MCF 10A (cell line): ENCODE data around the gene ARHGAP25. TPM values are rescaled to one million over a fixed set of nuclear protein-coding genes. Genes with fewer than 3 reads are reported as not detected.

Experiments used
- BruUV-seq: library from RNA; stranded (reverse); fragments of 400-500 nt; replicated peaks from 2 replicates; lab custom pipeline; 2021; lab: Mats Ljungman, UMichigan
- CTCF ChIA-PET: fragments of 300-600 bp; sonication (Branson Sonifier 250); formaldehyde crosslinking; extraction: SDS; loops from one replicate; lab custom pipeline; 2021; ENCODE audit warnings: antibody characterized with exemption, inconsistent platforms; lab: Yijun Ruan, JAX
- POLR2A ChIA-PET: fragments of 300-600, 350-650 bp; sonication (Branson Sonifier 250); formaldehyde crosslinking; extraction: SDS; loops from one replicate; lab custom pipeline; 2020; ENCODE audit warnings: antibody characterized with exemption, inconsistent platforms; lab: Yijun Ruan, JAX
- DNase-seq: peaks from one replicate; pipeline ENCODE4 v3.0.0-alpha.2; 2018; ENCODE audit not compliant: unreplicated experiment
- H3K27ac Mint-ChIP-seq: one replicate; pipeline ENCODE4 v1.8.0; 2022; ENCODE audit warnings: mild to moderate bottlenecking, low read depth, mixed read lengths; ENCODE audit not compliant: unreplicated experiment
- H3K27me3 Mint-ChIP-seq: one replicate; pipeline ENCODE4 v1.8.0; 2022; ENCODE audit warnings: mixed read lengths; ENCODE audit not compliant: insufficient read depth, unreplicated experiment
- H3K36me3 Mint-ChIP-seq: one replicate; pipeline ENCODE4 v1.8.0; 2022; ENCODE audit warnings: mild to moderate bottlenecking, moderate library complexity, mixed read lengths; ENCODE audit not compliant: insufficient read depth, unreplicated experiment
- H3K4me1 Mint-ChIP-seq: one replicate; pipeline ENCODE4 v1.8.0; 2022; ENCODE audit warnings: mixed read lengths; ENCODE audit not compliant: insufficient read depth, unreplicated experiment
- H3K4me3 Mint-ChIP-seq: one replicate; pipeline ENCODE4 v1.8.0; 2022; ENCODE audit warnings: mild to moderate bottlenecking, moderate library complexity, mixed read lengths; ENCODE audit not compliant: unreplicated experiment
- H3K9me3 Mint-ChIP-seq: one replicate; pipeline ENCODE4 v1.8.0; 2022; ENCODE audit warnings: mixed read lengths; ENCODE audit not compliant: unreplicated experiment
- CTCF ChIP-seq: fragments of 200-600 bp; IDR thresholded peaks from one replicate; pipeline ENCODE4 v1.8.0; 2022; ENCODE audit warnings: antibody characterized with exemption, mild to moderate bottlenecking; ENCODE audit not compliant: unreplicated experiment
- intact Hi-C: fragments of 100-400 bp; cut with micrococcal nuclease; formaldehyde crosslinking; loops from 2 replicates; pipeline ENCODE4 v1.14.1; 2022
- total RNA-seq: library from RNA; stranded (reverse); gene quantifications from 2 replicates; pipeline ENCODE4 v1.2.3, GENCODE V29; 2022

Gene ARHGAP25
- total RNA-seq, 1 experiment from 2014 or later, result 0.93 TPM

GRCh38 chr2:68746408-68746807, 11.8 kb downstream of the ARHGAP25 start:
- no peaks in the 10 kb centered on the region for H3K27me3 Mint-ChIP-seq

DNA sequence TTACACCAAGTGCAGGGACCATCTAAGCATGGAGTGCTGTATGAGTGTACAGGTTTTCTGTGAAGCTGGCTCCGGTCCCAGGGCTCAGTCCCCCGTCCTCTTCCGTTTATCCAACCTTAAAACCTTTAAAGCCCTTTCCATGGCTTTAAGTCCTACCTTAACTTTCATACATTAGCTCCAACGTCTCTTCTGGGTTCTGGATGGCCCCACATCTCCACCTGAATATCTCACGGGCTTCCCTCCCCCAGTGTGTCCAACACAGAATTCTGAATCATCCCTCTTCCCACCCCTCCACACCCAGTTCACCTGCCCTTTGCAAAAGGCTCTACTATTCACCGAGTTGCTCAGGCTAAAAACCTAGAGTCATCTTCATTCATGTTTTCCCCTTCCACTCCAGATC, 12.8 kb downstream of the ARHGAP25 start:
- no peak for TF ChIP-seq CTCF
- peaks cover 12% of the 10 kb centered on the region for H3K4me1 Mint-ChIP-seq
- no peaks in the 10 kb centered on the region for H3K36me3 Mint-ChIP-seq
- BruUV-seq, result no TSS peak
- ChIA-PET CTCF (interaction anchor here (0.5 to 7.2 kb wide), 3 partner anchors 92 to 178 kb away, joined by 3 to 87 read pairs (median 18); no protein-coding TSS in a partner anchor), POLR2A (interaction anchor here (1.2 kb wide), 1 partner anchor 161 kb away, joined by 3 read pairs; no protein-coding TSS in a partner anchor)
- DNase-seq, result no peak
- H3K9me3 Mint-ChIP-seq, result no peaks in the 10 kb centered on the region
- H3K4me3 Mint-ChIP-seq, result no peak overlapping the region
- intact Hi-C loops, result no loop called here
- no peaks in the 10 kb centered on the region for H3K27me3 Mint-ChIP-seq
- H3K27ac Mint-ChIP-seq, result peak overlapping the region; percentile 36

More at GRCh38 chr2:68746408-68746807, 11.8 kb downstream of the ARHGAP25 start:
- POLR2A ChIA-PET, result no interaction called here
- intact Hi-C loops, result no loop called here
- Mint-ChIP-seq H3K4me3 (no peak overlapping the region), H3K36me3 (no peaks in the 10 kb centered on the region), H3K27ac (no peak overlapping the region), H3K4me1 (peaks cover 17% of the 10 kb centered on the region), H3K9me3 (no peaks in the 10 kb centered on the region)
- no peak for TF ChIP-seq CTCF
- CTCF ChIA-PET, result interaction anchor here (0.6 to 0.9 kb wide), 3 partner anchors 18 to 597 kb away, joined by 3 to 5 read pairs (median 3); no protein-coding TSS in a partner anchor
- no peak for DNase-seq
- no TSS peak for BruUV-seq

DNA sequence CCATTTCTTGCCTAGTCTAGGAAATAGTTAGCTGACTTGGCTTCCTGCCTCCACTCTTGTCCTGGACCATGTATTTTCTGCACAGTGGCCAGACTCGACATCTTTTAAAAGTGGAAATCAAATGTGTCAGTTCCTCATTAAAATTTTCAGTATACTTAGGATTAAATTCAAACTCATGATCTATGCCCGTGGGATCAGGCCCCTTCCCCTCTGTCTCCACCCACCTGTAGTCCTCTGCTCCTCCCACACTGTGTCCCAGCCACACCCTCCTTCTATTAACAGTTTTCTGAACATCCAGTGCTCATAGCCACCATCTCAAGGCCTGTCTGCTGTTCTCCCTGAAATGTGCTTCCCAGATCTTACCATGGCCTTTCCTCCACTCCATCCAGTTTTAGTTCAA, 13.3 kb downstream of the ARHGAP25 start:
- Mint-ChIP-seq H3K4me3 (no peak overlapping the region), H3K4me1 (peaks cover 12% of the 10 kb centered on the region), H3K36me3 (no peaks in the 10 kb centered on the region), H3K27me3 (no peaks in the 10 kb centered on the region), H3K9me3 (no peaks in the 10 kb centered on the region), H3K27ac (peak overlapping the region; percentile 36)
- intact Hi-C loops, result no loop called here
- no peak for DNase-seq
- no peak for TF ChIP-seq CTCF
- ChIA-PET CTCF (interaction anchor here (0.5 to 7.2 kb wide), 7 partner anchors 9 to 189 kb away, joined by 3 to 87 read pairs (median 13); no protein-coding TSS in a partner anchor), POLR2A (interaction anchor here (1.2 kb wide), 1 partner anchor 160 kb away, joined by 3 read pairs; no protein-coding TSS in a partner anchor)
- BruUV-seq, result no TSS peak

- intact Hi-C loops, result no loop called here
- H3K36me3 Mint-ChIP-seq, result no peaks in the 10 kb centered on the region
- no peak for DNase-seq
- no peaks in the 10 kb centered on the region for H3K27me3 Mint-ChIP-seq
- no TSS peak for BruUV-seq
- H3K9me3 Mint-ChIP-seq, result no peaks in the 10 kb centered on the region
- CTCF ChIA-PET, result interaction anchor here (0.8 to 7.2 kb wide), 6 partner anchors 9 to 188 kb away, joined by 3 to 87 read pairs (median 16); no protein-coding TSS in a partner anchor
- H3K4me3 Mint-ChIP-seq, result no peak overlapping the region
- POLR2A ChIA-PET, result interaction anchor here (1.2 kb wide), 1 partner anchor 160 kb away, joined by 3 read pairs; no protein-coding TSS in a partner anchor
- peaks cover 12% of the 10 kb centered on the region for H3K4me1 Mint-ChIP-seq
- no peak for TF ChIP-seq CTCF
- no peak overlapping the region for H3K27ac Mint-ChIP-seq
These were observed 14.0 kb downstream of the ARHGAP25 start for GRCh38 chr2:68748568-68748967.
